Neuronal stem cell (in vitro differentiated cells): Measurements from ENCODE around the gene TCF19.
"Not testable (repeated sequence)": the region's sequence is repeated elsewhere in the genome, so short reads cannot be mapped to it uniquely, and the experiment has no call there.

Experiments used
- DNase-seq: peaks from one replicate; pipeline ENCODE4 v3.0.0-alpha.2; 2013; ENCODE audit warnings: low spot score
- H2AFZ ChIP-seq: one replicate; pipeline ENCODE4 v1.6.1; 2013; ENCODE audit warnings: mild to moderate bottlenecking, low read length, inconsistent platforms
- H2AK5ac ChIP-seq: 2 replicates; pipeline ENCODE4 v1.6.1; 2013; ENCODE audit warnings: low read depth, mild to moderate bottlenecking, inconsistent platforms, low read length, moderate library complexity, mixed read lengths
- H2BK120ac ChIP-seq: 2 replicates; pipeline ENCODE4 v1.6.1; 2013; ENCODE audit warnings: low read depth, mild to moderate bottlenecking, inconsistent platforms, low read length, moderate library complexity, mixed read lengths
- H2BK12ac ChIP-seq: one replicate; pipeline ENCODE4 v1.6.1; 2013; ENCODE audit warnings: low read length, inconsistent platforms
- H2BK15ac ChIP-seq: 2 replicates; pipeline ENCODE4 v1.6.1; 2013; ENCODE audit warnings: mild to moderate bottlenecking, low read length, inconsistent platforms, mixed read lengths
- H2BK5ac ChIP-seq: one replicate; pipeline ENCODE4 v1.6.1; 2013; ENCODE audit warnings: inconsistent platforms, mild to moderate bottlenecking, low read length, moderate library complexity
- H3K14ac ChIP-seq: one replicate; pipeline ENCODE4 v1.6.1; 2013; ENCODE audit warnings: low read length, inconsistent platforms
- H3K18ac ChIP-seq: 2 replicates; pipeline ENCODE4 v1.6.1; 2013; ENCODE audit warnings: low read length, inconsistent platforms
- H3K23ac ChIP-seq: 2 replicates; pipeline ENCODE4 v1.6.1; 2013; ENCODE audit warnings: low read depth, mild to moderate bottlenecking, mixed read lengths, low read length, inconsistent platforms; ENCODE audit not compliant: poor library complexity
- H3K27ac ChIP-seq: replicated peaks from 3 replicates; pipeline ENCODE4 v1.5.1; 2013; ENCODE audit warnings: low read length, inconsistent platforms
- H3K27me3 ChIP-seq, 3 experiments: 2 replicates each; pipeline ENCODE4 v1.6.1; 2013; ENCODE audit warnings: low read length in 3 of 3, mild to moderate bottlenecking in 2 of 3, inconsistent platforms in 1 of 3, low read depth in 1 of 3, mixed read lengths in 1 of 3, moderate library complexity in 1 of 3; ENCODE audit not compliant: control insufficient read depth in 3 of 3, insufficient read depth in 3 of 3
- H3K36me3 ChIP-seq, 2 donors: replicated peaks in 1 of 2; 2 replicates each; pipeline ENCODE4 v1.6.1; 2013; ENCODE audit warnings: low read length in 2 of 2; ENCODE audit not compliant: control insufficient read depth in 2 of 2, insufficient read depth in 2 of 2
- H3K4ac ChIP-seq: 2 replicates; pipeline ENCODE4 v1.6.1; 2013; ENCODE audit warnings: inconsistent platforms, mild to moderate bottlenecking, low read length, moderate library complexity
- H3K4me1 ChIP-seq, 2 donors: 1 replicate in 1 of 2; 2 replicates in 1 of 2; pipeline ENCODE4 v1.6.1; 2013; ENCODE audit warnings: low read length in 2 of 2, low read depth in 1 of 2; ENCODE audit not compliant: control insufficient read depth in 2 of 2, insufficient read depth in 1 of 2
- H3K4me2 ChIP-seq: one replicate; pipeline ENCODE4 v1.6.1; 2013; ENCODE audit warnings: mild to moderate bottlenecking, low read length, inconsistent platforms; ENCODE audit not compliant: insufficient read depth, poor library complexity, severe bottlenecking
- H3K4me3 ChIP-seq, 2 donors: 2 replicates each; pipeline ENCODE4 v1.5.1; 2013; ENCODE audit warnings: low read length in 2 of 2, mild to moderate bottlenecking in 2 of 2, inconsistent platforms in 1 of 2, moderate library complexity in 1 of 2
- H3K79me1 ChIP-seq: one replicate; pipeline ENCODE4 v1.6.1; 2013; ENCODE audit warnings: low read depth, mild to moderate bottlenecking, inconsistent platforms, low read length, moderate library complexity
- H3K9ac ChIP-seq: one replicate; pipeline ENCODE4 v1.6.1; 2013; ENCODE audit warnings: mild to moderate bottlenecking, low read depth, low read length, inconsistent platforms; ENCODE audit not compliant: poor library complexity
- H3K9me3 ChIP-seq, 2 donors: replicated peaks in 1 of 2; 2 replicates each; pipeline versions ENCODE3 to v1.6.1; 2013; ENCODE audit warnings: low read length in 2 of 2, mild to moderate bottlenecking in 2 of 2, inconsistent platforms in 1 of 2, low read depth in 1 of 2, mixed read lengths in 1 of 2, moderate library complexity in 1 of 2; ENCODE audit not compliant: control insufficient read depth in 2 of 2, insufficient read depth in 1 of 2
- H4K8ac ChIP-seq: one replicate; pipeline ENCODE4 v1.6.1; 2013; ENCODE audit warnings: low read depth, mild to moderate bottlenecking, inconsistent platforms, low read length, moderate library complexity
- H4K91ac ChIP-seq: one replicate; pipeline ENCODE4 v1.6.1; 2013; ENCODE audit warnings: low read length, low read depth, mild to moderate bottlenecking, inconsistent platforms; ENCODE audit not compliant: poor library complexity
- WGBS, 2 donors: extraction: QIAGEN DNeasy Blood & Tissue Kit; methylation state at CpG; one replicate each; pipeline ENCODE4 v1.1.7; 2013; ENCODE audit warnings: missing lambda C conversion rate in 2 of 2, mixed read lengths in 1 of 2; ENCODE audit not compliant: insufficient read length in 2 of 2, insufficient replicate concordance in 1 of 2; ENCODE audit errors: extremely low coverage in 2 of 2; 5-methylcytosine and 5-hydroxymethylcytosine counted together

TCF19 gene

GRCh38 chr6:31183859-31184258 is 25.5 kb downstream of the TCF19 start:
- H2BK12ac ChIP-seq, H3K27me3 ChIP-seq, H3K4me2 ChIP-seq, H3K79me1 ChIP-seq, H3K14ac ChIP-seq, H3K4ac ChIP-seq, H2BK15ac ChIP-seq, H3K23ac ChIP-seq, H2AK5ac ChIP-seq, H3K18ac ChIP-seq, H4K8ac ChIP-seq, H3K27ac ChIP-seq, H2AFZ ChIP-seq, H2BK120ac ChIP-seq, H2BK5ac ChIP-seq, H3K4me3 ChIP-seq, H3K9ac ChIP-seq, H3K36me3 ChIP-seq, H3K9me3 ChIP-seq, DNase-seq, H3K4me1 ChIP-seq, H4K91ac ChIP-seq: not testable (repeated sequence)
- no CpG with 5 or more reads among the region's 6 CpGs for WGBS, 2 donors

DNA sequence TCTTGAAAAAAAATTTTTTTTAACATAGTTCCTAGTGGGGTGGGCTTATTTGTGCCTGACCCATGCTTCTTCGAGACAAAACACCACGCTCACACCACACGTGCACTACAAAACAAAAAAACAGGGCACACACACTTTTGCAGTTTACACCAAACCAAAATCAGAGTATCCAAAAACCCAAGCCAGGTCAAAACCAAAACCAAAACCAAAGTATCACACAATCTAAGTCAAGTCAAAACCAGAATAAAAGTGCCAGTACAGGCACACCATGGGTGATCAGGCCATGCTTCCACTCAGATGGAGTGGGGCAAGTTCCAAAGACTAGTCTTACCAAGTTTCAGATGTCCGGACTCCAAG is 27.3 kb downstream of the TCF19 start:
- not testable (repeated sequence) for H3K18ac ChIP-seq, H3K27ac ChIP-seq, H3K9me3 ChIP-seq, H2BK5ac ChIP-seq, H3K4ac ChIP-seq, H4K91ac ChIP-seq, H4K8ac ChIP-seq, H3K4me3 ChIP-seq, H2AK5ac ChIP-seq, H2BK15ac ChIP-seq, H3K27me3 ChIP-seq, H3K4me2 ChIP-seq, H3K79me1 ChIP-seq, H3K23ac ChIP-seq, H2BK120ac ChIP-seq, H2AFZ ChIP-seq, H3K14ac ChIP-seq, H3K36me3 ChIP-seq, H3K9ac ChIP-seq, H2BK12ac ChIP-seq, DNase-seq, H3K4me1 ChIP-seq
- no CpG with 5 or more reads among the region's 4 CpGs for WGBS, 2 donors

- peak overlapping the region; percentile 40 for H2AFZ ChIP-seq
- H3K4me2 ChIP-seq: no peak overlapping the region
- H3K36me3 ChIP-seq: no peaks in the 10 kb centered on the region
- DNase-seq: no peak
- H3K27ac ChIP-seq: no peak overlapping the region
- H3K4me3 ChIP-seq: no peak overlapping the region
- H3K79me1 ChIP-seq: no peaks in the 10 kb centered on the region
- no peak overlapping the region for H3K23ac ChIP-seq
- H3K4me1 ChIP-seq: no peaks in the 10 kb centered on the region
- H2AK5ac ChIP-seq: no peak overlapping the region
- H2BK15ac ChIP-seq: no peak overlapping the region
- no peak overlapping the region for H3K18ac ChIP-seq
- no peak overlapping the region for H2BK120ac ChIP-seq
- H3K27me3 ChIP-seq: peaks cover 0 to 2% (median 0%) of the 10 kb centered on the region in 3 experiments
- H3K9me3 ChIP-seq: no peaks in the 10 kb centered on the region
- H2BK12ac ChIP-seq: no peak overlapping the region
- H2BK5ac ChIP-seq: no peak overlapping the region
- H4K91ac ChIP-seq: no peak overlapping the region
- WGBS, 2 donors: no CpG with 5 or more reads among the region's 24 CpGs
- no peak overlapping the region for H3K9ac ChIP-seq
- H4K8ac ChIP-seq: no peak overlapping the region
- no peak overlapping the region for H3K14ac ChIP-seq
- H3K4ac ChIP-seq: no peak overlapping the region
These were observed 27.8 kb downstream of the TCF19 start for GRCh38 chr6:31186052-31186734.

DNA sequence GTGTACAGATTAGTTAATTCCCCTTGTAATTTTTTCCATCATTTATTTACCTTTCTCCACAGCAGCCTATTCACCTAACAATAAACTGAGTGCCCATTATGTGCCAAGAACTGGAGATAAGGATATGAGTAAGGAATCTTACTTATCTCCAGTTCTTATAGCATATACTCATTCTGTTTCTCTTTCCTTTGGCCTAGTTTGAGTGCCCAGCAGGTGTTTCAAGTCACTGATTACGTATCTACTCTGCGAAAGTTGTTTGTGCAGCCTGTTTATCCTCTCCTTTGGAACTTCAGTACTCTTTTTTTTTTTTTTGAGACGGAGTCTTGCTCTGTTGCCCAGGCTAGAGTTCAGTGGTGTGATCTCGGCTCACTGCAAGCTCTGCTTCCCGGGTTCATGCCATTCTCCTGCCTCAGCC is 29.4 kb downstream of the TCF19 start:
- Histone ChIP-seq H2BK15ac (no peak overlapping the region), H2AK5ac (no peak overlapping the region), H2AFZ (no peak overlapping the region), H3K79me1 (no peaks in the 10 kb centered on the region), H3K4me2 (no peak overlapping the region), H3K14ac (no peak overlapping the region), H4K8ac (no peak overlapping the region), H3K4me1 (no peaks in the 10 kb centered on the region), H2BK120ac (no peak overlapping the region), H3K4me3 (no peak overlapping the region), H3K4ac (no peak overlapping the region), H3K36me3 (no peaks in the 10 kb centered on the region), H4K91ac (no peak overlapping the region), H2BK5ac (no peak overlapping the region), H3K27ac (no peak overlapping the region), H3K9ac (no peak overlapping the region), H3K27me3 (peaks cover 0 to 2% (median 0%) of the 10 kb centered on the region in 3 experiments), H2BK12ac (no peak overlapping the region), H3K9me3 (no peaks in the 10 kb centered on the region), H3K18ac (no peak overlapping the region), H3K23ac (no peak overlapping the region)
- DNase-seq: no peak
- WGBS, 2 donors: no CpG with 5 or more reads among the region's 5 CpGs
